ENCODE data around the gene OR10A4.
"Not testable (repeated sequence)": the region's sequence is repeated elsewhere in the genome, so short reads cannot be mapped to it uniquely, and the experiment has no call there.

Gene OR10A4, protein sequence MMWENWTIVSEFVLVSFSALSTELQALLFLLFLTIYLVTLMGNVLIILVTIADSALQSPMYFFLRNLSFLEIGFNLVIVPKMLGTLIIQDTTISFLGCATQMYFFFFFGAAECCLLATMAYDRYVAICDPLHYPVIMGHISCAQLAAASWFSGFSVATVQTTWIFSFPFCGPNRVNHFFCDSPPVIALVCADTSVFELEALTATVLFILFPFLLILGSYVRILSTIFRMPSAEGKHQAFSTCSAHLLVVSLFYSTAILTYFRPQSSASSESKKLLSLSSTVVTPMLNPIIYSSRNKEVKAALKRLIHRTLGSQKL

DNA sequence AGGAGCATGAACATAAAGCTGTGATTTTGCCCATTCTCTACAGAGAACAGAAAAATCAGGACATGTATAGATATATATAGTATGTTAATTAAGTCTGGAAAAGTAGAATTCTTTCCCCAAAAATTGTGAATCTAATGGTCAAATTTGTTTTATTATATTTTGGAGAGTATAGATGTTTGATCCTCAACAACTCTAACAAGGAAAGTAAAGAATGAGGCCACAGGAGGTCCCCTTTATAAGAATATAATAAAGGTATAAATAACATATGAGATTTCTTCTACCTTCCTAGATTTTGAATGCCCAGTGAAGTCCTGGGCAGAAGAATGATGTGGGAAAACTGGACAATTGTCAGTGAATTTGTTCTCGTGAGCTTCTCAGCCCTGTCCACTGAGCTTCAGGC is at the start of gene OR10A4:
OR10A4 (plus strand) TSS at position 301 of the 400 bp plus-strand sequence; CDS start at position 324, 23 bp downstream.
- DNase-seq = no peak

DNA sequence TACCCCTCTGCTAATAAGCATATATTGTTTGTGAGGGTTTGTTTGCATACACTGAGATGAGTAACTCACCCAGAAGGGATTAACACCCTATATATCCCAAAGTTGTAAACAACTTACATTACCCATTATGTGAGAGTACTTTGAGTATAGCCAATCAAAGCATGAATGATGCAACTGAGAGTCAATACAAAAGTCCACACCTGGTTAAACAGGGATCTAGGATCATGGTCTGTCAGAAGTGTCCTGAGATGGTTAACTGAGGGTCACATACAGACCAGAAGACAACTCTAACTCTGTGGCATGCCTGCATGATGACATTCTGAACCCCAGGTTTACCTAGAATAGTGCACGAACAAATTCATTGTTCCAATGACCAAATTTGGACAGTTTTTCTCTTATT is 48.3 kb upstream of the OR10A4 start:
- no peak for DNase-seq

DNA sequence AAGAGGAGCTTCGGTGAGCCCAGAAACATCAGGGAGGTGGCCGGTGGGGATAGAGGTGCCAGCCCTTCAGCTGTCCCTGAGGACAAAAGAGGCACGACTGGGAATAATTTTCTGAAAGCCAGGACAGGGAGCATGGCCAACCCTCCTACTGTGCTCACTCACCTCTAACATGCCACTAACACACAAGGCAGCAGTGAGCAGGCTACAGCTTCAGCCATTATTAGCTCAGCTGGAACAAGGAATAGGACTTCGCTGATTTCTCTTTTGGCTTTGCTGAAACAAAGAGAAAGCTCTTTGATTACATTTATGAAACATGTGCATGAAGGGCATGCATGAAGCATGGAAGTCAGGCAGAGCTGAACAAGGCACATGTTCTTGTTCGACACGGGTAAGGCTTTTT is 43.1 kb upstream of the OR10A4 start:
- DNase-seq = no peak

DNA sequence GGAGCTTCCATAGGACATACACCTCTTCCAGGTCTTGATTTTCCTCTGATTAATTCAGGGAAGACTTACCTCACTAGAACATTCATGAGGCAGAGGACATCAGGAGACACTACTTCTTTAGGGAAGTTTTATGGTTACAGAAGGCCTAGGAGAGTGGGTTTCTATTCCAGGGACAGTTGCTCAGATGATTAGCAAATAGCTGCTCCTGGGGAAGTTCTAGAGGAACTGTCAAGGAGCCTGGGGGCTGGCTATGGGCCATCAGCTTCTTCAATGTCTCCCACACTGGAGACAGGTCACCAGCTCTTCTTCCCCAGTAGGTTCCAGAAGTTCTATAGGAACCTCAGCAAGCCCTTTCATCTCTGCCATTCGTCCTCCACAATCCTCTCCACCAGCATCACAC is 42.4 kb upstream of the OR10A4 start:
- no peak for DNase-seq

DNA sequence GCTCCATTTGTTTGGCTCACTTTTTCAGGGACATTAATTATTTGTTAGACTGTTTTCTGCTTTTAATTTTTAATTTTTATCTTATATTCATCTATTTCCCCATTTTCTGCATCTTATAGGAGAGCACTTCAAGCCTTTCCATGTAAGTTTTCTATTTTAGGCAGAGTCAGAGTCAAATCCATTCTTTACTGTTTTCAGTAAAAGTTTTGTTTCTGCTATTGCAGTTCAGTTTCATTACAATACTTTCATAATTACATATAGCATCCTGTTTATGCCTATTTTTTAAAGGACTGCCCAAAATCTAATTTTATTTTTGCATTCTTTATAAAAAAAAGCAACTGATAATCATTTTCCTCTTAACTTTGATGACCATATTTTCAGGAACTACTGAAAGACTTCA is 34.7 kb upstream of the OR10A4 start:
- DNase-seq = no peak

DNA sequence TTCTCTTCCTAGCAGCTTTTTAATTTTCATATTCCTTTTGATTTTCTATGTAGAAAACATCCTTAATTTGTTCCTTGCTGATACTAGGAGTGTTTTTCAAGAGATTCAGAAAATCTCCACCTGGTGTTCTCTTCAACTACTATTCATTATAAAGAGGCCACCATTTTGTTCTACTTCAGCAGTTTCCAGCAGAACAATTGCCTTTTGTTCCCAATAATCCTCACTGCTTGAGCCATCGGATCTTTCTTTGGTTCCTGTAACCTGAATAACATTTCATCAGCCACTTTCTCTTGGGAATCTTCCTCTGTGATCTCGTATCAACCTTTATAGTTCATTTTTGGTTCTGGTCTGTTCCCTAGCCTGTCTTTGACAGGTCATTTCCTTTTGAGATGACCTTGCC is 32.8 kb upstream of the OR10A4 start:
- DNase-seq = no peak

DNA sequence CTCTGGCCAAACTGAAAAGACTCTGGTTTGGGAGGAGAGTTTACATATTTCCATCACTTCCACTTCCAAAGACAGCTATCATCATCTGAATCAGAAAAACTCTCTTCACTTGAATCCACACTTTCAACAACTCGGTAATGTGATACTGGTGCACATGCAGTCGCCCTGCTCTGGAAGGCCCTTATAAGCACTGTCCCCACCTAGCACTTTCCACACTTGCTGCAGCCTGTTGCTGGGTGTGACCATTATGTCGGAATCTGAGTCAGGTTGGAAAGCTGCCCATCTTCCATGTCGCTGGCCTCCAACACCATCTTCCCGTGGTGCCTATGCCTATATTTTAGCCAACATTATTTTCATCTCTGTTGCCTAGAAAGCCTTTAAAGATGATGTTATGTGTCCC is 32.1 kb upstream of the OR10A4 start:
- no peak for DNase-seq

DNA sequence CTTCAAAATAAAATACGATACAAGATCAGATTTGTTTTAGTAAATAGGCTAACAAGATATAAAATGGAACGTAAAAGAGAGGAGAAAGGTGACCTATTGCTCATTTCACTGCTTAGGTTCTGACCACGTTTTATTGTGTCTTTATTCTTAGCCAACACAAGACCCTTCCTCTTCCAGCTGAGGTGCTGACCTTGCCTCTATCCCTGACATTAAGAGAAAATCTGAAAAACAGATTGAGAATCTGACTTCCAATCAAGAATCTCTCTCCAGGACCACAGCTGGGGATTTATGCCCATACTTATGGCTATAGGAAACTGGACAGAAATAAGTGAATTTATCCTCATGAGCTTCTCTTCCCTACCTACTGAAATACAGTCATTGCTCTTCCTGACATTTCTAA is 31.0 kb upstream of the OR10A4 start, which contains the start of gene OR10A5:
OR10A5 (plus strand) TSS at position 301 of the 400 bp plus-strand sequence; CDS start at position 301, 0 bp downstream.
- DNase-seq = no peak

DNA sequence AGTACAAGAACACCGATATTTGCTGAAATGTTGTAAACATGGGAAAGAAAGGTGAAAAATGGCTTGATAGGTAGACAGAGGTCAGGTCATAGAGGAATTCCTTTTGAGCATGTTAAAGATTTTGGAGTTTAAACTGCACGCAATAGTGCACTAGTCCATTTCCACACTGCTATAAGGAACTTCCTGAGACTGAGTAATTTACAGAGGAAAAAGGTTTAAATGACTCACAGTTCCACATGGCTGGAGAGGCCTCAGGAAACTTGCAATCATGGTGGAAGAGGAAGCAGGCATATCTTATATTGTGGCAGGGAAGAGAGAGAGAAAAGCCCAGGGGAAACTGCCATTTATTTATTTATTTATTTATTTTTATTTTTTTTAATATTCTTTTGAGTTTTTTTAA is 25.9 kb upstream of the OR10A4 start:
- no peak for DNase-seq

DNA sequence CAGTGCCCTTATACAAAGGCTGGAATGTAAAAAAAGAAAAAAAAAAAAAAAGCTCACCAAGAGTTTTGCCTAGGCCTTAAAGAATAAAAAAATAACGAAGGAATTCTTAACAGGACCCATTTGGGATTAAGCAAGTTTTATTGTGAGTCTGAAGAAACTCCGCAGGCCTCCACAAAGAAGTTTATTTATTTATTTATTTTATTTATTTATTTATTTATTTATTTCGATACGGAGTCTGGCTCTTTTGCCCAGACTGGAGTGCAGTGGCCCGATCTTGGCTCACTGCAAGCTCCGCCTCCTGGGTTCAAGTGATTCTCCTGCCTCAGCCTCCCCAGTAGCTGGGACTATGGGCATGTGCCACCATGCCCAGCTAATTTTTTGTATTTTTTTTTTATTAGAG is 21.6 kb upstream of the OR10A4 start:
- not testable (repeated sequence) for DNase-seq

DNA sequence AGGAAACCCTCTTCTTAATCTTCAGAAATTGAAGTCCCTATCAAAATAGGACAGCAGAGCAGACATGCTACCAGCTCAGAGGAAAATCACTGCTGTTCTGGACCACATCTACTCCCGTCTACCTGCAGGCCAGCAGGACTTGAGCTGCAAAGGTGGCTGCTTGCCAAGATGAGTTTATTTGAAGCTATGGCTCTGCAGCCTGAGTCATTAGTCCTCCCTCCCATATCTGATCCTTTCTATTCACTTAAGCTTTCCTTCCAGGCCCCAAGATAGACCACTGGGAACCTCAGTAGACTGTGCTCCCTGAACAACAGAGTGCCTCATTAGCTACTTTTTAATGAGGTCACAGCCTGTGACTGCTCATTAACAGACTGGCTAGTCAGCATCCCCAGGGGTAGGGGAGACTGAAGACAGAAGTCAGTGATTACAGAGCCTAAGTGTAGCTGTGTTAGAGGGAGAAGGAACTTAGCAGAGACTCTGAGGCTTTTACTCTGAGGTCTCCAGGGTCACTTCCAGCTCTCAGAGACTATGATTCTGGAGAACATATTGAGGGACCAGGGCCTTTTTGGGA is 20.4 kb upstream of the OR10A4 start:
- no peak for DNase-seq

DNA sequence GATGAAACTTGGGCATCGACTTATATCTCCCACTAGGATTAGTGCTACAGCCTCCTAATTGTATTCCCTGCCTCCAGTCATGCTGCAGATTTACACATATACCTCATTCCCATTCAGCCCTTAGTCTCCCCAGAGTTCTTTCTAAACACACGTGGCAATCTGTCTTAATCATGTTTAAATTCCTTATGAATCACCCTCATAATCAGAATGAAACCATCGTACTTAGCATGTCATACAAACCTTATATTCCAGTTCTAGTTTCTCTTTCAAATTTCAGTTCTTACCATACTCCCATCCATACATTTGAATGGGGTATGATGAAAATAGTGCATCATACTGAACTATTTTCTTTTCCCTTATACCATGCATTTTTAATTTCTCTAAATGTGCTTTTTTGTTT is 19.6 kb upstream of the OR10A4 start:
- no peak for DNase-seq

DNA sequence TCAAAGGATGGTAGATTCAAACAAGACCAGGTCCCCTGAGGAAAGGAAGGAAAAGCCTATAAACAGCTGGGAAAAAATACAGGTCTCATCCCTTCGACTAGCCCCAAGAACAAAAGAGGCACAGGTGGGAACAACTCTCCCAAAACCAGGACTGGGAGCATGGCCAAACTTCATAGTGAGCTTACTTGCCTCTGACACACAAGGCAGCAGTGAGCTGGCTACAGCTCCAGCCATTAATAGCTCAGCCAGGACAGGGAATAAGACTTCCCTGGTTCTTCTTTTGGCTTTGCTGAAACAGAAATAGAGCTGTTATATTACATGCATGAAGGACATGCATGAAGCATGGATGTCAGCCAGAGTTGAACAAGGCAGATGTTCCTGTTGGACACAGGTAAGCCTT is 13.5 kb upstream of the OR10A4 start, which contains the start of gene OR10A2:
OR10A2 (plus strand) TSS at position 97 of the 400 bp plus-strand sequence. CDS start 6,698 bp downstream, outside the sequence.
- DNase-seq = no peak

DNA sequence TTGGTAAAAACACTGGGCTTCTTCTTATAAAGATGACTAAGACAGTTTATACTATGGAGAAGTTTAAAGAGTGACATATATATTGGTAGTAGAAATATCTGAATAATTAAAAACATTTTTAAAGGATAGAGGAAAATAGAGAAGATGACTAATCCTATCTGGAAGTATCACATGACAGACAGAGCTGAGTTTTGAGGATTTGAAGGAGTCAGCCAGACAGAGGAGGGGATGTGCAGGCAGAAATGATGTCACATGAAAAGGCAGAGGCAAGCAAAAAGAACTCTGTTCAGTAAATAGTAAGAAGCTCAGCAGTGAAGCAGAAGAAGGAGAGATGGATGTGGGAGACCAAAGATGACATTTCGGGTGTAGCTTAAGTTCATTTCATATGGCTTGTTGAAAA is 12.0 kb upstream of the OR10A4 start:
- no peak for DNase-seq

DNA sequence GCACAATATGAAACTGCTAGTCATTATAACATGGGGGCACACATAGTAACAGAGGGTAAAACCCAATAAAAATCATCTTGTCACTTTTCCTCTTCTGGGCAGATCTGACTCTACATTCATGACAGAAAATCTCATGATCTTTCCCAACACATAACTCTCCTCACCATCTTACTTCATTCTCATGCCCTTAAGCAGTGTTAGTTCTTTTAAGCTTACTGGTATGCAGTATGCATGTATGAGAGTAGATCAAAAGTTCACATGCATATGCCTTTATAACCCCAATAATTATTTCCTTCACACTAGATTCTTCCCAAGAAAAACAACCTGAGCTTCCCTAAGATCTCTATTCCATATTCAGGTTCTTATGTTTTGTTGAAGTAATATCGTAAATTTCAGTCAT is 5.1 kb upstream of the OR10A4 start:
- DNase-seq = no peak

DNA sequence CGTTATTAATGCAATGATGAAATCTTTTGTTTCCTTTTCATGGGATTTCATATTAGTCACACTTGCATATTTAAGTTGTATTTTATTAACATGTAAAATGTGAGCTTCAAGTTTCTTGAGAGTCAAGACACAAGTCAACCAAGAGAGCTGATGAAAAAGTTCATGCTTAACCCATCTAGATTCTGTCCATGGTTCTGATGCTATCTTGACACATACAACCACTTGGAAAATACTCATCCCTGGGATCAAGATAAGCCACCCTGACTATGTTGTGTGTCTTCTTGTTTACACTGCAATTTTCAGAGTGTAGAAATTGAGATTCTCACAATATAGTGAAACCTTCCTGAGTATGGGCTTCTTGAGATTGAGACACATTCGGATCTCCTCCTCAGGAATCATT is 664 bp upstream of the OR10A4 start:
- DNase-seq = no peak

DNA sequence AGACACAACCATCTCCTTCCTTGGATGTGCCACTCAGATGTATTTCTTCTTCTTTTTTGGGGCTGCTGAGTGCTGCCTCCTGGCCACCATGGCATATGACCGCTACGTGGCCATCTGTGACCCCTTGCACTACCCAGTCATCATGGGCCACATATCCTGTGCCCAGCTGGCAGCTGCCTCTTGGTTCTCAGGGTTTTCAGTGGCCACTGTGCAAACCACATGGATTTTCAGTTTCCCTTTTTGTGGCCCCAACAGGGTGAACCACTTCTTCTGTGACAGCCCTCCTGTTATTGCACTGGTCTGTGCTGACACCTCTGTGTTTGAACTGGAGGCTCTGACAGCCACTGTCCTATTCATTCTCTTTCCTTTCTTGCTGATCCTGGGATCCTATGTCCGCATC is 489 bp downstream of the OR10A4 start:
- no peak for DNase-seq

DNA sequence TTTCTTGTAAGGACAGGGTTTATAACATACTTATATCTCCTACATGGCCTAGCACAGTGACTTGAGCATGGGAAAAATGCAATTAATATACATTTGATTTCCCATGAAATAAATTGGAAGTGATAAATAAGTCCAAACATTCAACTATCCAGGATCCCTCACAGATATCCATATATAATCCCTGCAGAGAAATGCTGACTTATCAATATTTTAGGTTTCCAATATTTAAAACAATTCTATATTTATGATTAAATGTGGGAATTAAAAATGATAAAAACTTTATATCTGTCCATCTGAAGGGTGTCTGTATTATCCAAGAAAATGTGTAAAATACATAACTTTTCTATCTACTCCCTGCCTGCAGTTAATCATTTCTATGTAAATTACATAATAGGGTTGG is 6.3 kb downstream of the OR10A4 start:
- no peak for DNase-seq

DNA sequence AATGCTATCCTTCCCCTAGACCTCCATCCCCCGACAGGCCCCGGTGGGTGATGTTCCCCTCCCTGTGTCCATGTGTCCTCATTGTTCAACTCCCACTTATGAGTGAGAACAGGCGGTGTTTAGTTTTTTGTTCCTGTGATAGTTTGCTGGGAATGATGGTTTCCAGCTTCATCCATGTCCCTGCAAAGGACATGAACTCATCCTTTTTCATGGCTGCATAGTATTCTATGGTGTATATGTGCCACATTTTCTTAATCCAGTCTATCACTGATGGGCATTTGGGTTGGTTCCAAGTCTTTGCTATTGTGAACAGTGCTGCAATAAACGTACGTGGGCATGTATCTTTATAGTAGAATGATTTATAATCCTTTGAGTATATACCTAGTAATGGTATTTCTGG is 11.3 kb downstream of the OR10A4 start:
- not testable (repeated sequence) for DNase-seq

DNA sequence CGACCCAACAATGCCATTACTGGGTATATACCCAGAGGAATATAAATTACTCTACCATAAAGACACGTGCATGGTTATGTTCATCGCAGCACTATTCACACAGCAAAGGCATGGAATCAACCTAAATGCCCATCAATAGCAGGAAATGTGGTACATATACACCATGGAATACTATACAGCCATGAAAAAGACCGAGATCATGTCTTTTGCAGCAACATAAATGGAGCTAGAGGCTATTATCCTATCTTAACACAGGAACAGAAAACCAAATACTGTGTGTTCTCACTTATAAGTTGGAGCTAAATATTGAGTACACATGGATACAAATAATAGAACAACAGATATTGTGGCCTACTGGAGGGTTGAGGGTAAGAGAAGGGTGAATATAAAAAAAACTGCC is 12.4 kb downstream of the OR10A4 start:
- no peak for DNase-seq

DNA sequence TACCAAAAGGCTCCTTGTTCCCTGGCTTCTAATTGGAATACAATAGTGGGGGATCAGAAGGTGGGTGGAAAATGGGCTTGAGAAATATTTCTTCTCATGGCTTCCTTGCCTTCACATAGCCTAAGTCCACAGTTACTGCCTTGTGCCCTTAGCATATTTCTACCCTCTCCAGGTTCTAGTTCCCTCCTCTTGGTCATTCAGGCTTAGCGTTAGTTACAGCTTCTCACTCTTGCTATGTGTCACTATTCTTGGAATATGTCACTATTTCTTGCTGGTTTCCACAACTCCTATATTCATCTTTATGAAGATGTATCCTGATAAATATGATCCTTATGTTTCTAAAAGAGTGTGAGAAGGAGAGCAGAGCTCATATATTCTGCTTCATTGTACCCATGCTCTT is 13.4 kb downstream of the OR10A4 start:
- no peak for DNase-seq

DNA sequence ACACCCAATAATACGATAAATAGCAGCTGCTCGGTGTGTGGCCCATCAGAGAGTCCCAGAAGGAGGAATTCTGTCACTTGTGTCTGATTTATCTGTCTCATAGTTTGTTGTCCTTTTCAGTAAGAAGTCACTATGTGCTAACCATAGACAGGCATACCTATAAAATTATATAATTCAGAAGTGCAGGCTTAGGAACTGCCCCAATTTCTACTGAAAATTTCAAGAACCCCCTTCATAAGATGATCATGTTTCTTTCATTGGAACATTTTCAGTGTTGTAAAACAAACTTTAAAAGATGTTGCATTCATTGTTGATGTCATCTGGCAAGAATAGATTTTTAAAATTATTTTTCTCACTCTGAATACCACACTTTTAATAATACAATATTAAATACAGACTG is 16.0 kb downstream of the OR10A4 start, which contains the start of gene OR2D2:
OR2D2 (minus strand) TSS at position 101 of the 400 bp plus-strand sequence; CDS start at position 101, 0 bp downstream.
- DNase-seq = no peak

DNA sequence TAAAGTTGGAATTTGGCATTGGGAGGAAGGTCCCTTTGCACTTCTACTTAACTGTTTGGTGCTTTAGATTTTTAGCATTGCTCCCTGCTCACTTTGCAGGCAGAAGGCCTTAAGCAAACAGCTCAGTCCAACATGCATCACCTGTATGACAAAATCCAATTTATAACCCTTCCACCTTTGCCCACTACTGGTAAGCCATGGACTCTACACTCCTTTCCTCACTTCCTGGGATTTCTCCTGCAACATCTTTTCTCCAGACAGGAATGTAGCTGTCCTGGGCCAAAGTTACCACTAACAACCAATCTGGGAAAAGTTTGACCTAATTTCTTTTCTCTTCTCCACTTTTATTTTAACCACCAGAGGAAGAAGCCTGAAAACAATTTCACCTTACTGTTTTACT is 17.7 kb downstream of the OR10A4 start:
- DNase-seq = no peak

DNA sequence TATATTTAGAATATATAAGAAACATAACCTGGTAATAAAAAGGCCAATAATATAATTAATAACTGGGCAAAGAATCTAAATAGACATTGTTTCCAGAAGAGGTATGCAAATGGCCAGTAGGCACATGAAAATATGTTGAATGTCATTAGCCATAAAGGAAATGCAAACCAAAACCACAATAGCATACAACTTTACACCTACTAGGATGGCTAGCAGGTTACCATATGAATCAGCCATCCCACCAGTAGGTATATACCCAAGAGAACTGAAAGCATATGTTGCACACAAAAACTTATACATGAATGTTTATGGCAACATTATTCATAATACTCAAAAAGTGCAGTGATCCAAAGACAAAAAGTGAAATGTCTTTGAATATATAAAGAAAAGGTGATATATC is 18.6 kb downstream of the OR10A4 start:
- DNase-seq = no peak

DNA sequence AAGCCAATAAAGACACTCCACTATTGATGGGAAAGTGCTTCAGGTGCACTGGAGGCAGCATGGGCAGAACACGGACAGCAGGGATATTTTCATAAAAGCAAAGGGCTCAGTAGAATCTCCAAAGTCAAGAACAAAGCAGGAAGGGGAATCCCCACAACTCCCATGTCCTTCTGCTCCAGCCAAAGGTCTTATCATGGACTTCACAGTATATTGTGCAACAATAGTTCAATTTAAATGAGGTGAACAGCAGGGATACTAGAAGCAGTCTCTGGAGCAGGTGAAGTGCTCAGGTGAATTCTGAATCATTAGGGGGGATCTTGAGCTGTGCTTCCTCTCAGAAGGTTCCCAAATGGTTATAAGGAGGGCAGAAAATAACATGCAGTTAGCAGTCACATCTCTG is 22.5 kb downstream of the OR10A4 start:
- DNase-seq = no peak

Data from stimulated activated naive CD4-positive, alpha-beta T cell treated with Interleukin-2 at 50 U/mL for 16 hours (primary cell).